GM12878 (cell line): ENCODE data around the gene ENSA. TPM values are rescaled to one million over a fixed set of nuclear protein-coding genes. Genes with fewer than 3 reads are reported as not detected.

Source experiments
- ATAC-seq: fragments of 200-7000 bp; cut with Tn5 transposase; 3 replicates; pipeline ENCODE4 v1.9.1; 2020; ENCODE audit warnings: mild to moderate bottlenecking, moderate library complexity
- BruUV-seq: library from RNA; stranded (reverse); fragments of 400-500 nt; replicated peaks from 2 replicates; lab custom pipeline; 2021; lab: Mats Ljungman, UMichigan
- CTCF ChIA-PET: fragments of 300-600 bp; sonication (Branson Sonifier 250); formaldehyde crosslinking; extraction: SDS; loops from one replicate; lab custom pipeline; 2021; ENCODE audit warnings: inconsistent platforms; lab: Yijun Ruan, JAX
- POLR2A ChIA-PET: fragments of 350-600 bp; formaldehyde crosslinking; extraction: SDS; loops from one replicate; lab custom pipeline; 2021; ENCODE audit warnings: inconsistent platforms; lab: Charles Lee
- RAD21 ChIA-PET: fragments of 300-600 bp; sonication (Branson Sonifier 250); formaldehyde crosslinking; loops from one replicate; lab custom pipeline; 2023; ENCODE audit warnings: antibody characterized with exemption; ENCODE audit not compliant: unreplicated experiment; lab: Charles Lee
- SMC1A ChIA-PET: fragments of 300-600 bp; sonication (Branson Sonifier 250); formaldehyde crosslinking; loops from one replicate; lab custom pipeline; 2023; ENCODE audit not compliant: unreplicated experiment, uncharacterized antibody; lab: Charles Lee
- DNase-seq: peaks from one replicate; pipeline ENCODE4 v3.0.0-alpha.2; 2011; ENCODE audit warnings: low read depth, low spot score
- FAIRE-seq: peaks from 3 replicates; lab custom pipeline; 2011; peaks lifted over from hg19 to GRCh38; lab: Jason Lieb, UNC
- H2AFZ ChIP-seq: 2 replicates; pipeline ENCODE4 v1.6.0; 2011; ENCODE audit warnings: low read depth, low read length, control low read depth; ENCODE audit not compliant: control insufficient read depth
- H3K27ac ChIP-seq: 2 replicates; pipeline ENCODE4 v1.5.1; 2011; ENCODE audit warnings: control low read depth; ENCODE audit not compliant: control insufficient read depth, insufficient read depth
- H3K27me3 ChIP-seq, 2 experiments: replicated peaks in 1 of 2; 2 replicates each; pipeline versions ENCODE4 v1.6.0 to v1.6.1; 2011; ENCODE audit warnings: low read length in 1 of 2; ENCODE audit not compliant: control insufficient read depth in 2 of 2, insufficient read depth in 2 of 2
- H3K36me3 ChIP-seq, 2 experiments: 2 replicates each; pipeline ENCODE4 v1.5.1; 2011; ENCODE audit warnings: low read length in 1 of 2; ENCODE audit not compliant: control insufficient read depth in 2 of 2, insufficient read depth in 2 of 2
- H3K4me1 ChIP-seq: 2 replicates; pipeline ENCODE4 v1.6.1; 2011; ENCODE audit warnings: mild to moderate bottlenecking, low read length, moderate library complexity, mixed read lengths; ENCODE audit not compliant: control insufficient read depth, insufficient read depth
- H3K4me2 ChIP-seq: 2 replicates; pipeline ENCODE4 v1.6.0; 2011; ENCODE audit warnings: control low read depth; ENCODE audit not compliant: control insufficient read depth, insufficient read depth
- H3K4me3 ChIP-seq: fragments of 200-600 bp; sonication (generic); 2 replicates; pipeline ENCODE4 v1.5.1; 2016
- H3K79me2 ChIP-seq: 2 replicates; pipeline ENCODE4 v1.6.0; 2011; ENCODE audit warnings: low read length; ENCODE audit not compliant: control insufficient read depth, insufficient read depth
- H3K9ac ChIP-seq: 2 replicates; pipeline ENCODE4 v1.8.0; 2011; ENCODE audit warnings: low read length, control low read depth, mixed read lengths; ENCODE audit not compliant: control insufficient read depth, insufficient read depth
- H3K9me3 ChIP-seq: replicated peaks from 3 replicates; pipeline ENCODE4 v1.5.1; 2011; ENCODE audit warnings: mild to moderate bottlenecking, low read length; ENCODE audit not compliant: control insufficient read depth, insufficient read depth
- H4K20me1 ChIP-seq: 2 replicates; pipeline ENCODE4 v1.6.0; 2011; ENCODE audit not compliant: control insufficient read depth, insufficient read depth
- BCL3 ChIP-seq: IDR thresholded peaks from 2 replicates; pipeline ENCODE4 v1.6.1; 2011; ENCODE audit warnings: borderline replicate concordance, low read depth, mild to moderate bottlenecking, moderate library complexity, low read length; ENCODE audit not compliant: insufficient read depth, poor library complexity, severe bottlenecking
- BMI1 ChIP-seq: fragments of 450-650 bp; IDR thresholded peaks from 2 replicates; pipeline ENCODE4 v1.6.1; 2016; ENCODE audit warnings: mild to moderate bottlenecking, moderate library complexity, borderline replicate concordance
- CREB1 ChIP-seq: IDR thresholded peaks from 2 replicates; pipeline ENCODE4 v1.6.1; 2012; ENCODE audit warnings: low read depth, mild to moderate bottlenecking, inconsistent platforms
- E2F8 ChIP-seq: fragments of 450-650 bp; IDR thresholded peaks from 2 replicates; pipeline ENCODE4 v1.6.1; 2018; ENCODE audit warnings: mild to moderate bottlenecking, low read depth, moderate library complexity; ENCODE audit not compliant: partially characterized antibody
- IKZF1 ChIP-seq: fragments of 450-650 bp; conservative IDR thresholded peaks from 2 replicates; pipeline ENCODE4 v1.6.1; 2017; ENCODE audit warnings: antibody characterized with exemption, mild to moderate bottlenecking
- NFYB ChIP-seq: IDR thresholded peaks from 2 replicates; pipeline ENCODE4 v1.6.1; 2011; ENCODE audit warnings: low read depth, mild to moderate bottlenecking, low read length, improper control_type of control experiment, moderate library complexity; ENCODE audit not compliant: insufficient read depth
- NKRF ChIP-seq: fragments of 450-650 bp; conservative IDR thresholded peaks from 2 replicates; pipeline ENCODE4 v1.6.1; 2017; ENCODE audit warnings: mild to moderate bottlenecking, moderate library complexity
- RBBP5 ChIP-seq: fragments of 200-600 bp; sonication (generic); conservative IDR thresholded peaks from 2 replicates; pipeline ENCODE4 v1.6.1; 2016
- SMARCA5 ChIP-seq: fragments of 450-650 bp; IDR thresholded peaks from 2 replicates; pipeline ENCODE4 v1.6.1; 2017; ENCODE audit warnings: mild to moderate bottlenecking
- SUPT20H ChIP-seq: IDR thresholded peaks from 2 replicates; pipeline ENCODE4 v1.6.1; 2011; ENCODE audit warnings: low read depth, mild to moderate bottlenecking, low read length, moderate library complexity, borderline replicate concordance; ENCODE audit not compliant: control insufficient read depth
- TCF3 ChIP-seq: IDR thresholded peaks from 2 replicates; pipeline ENCODE4 v1.6.1; 2012; ENCODE audit warnings: low read depth, mild to moderate bottlenecking, low read length, borderline replicate concordance; ENCODE audit not compliant: insufficient read depth
- WGBS: methylation state at CpG from one replicate; pipeline ENCODE4 v1.1.6; 2016; ENCODE audit warnings: low lambda C conversion rate; ENCODE audit not compliant: insufficient replicate concordance, insufficient coverage; ENCODE audit errors: missing lambda C conversion rate; 5-methylcytosine and 5-hydroxymethylcytosine counted together
- in situ Hi-C: fragments of 300-500 bp; cut with MboI; formaldehyde crosslinking; loops from 9 replicates; pipeline ENCODE4 v1.14.3; 2018; ENCODE audit warnings: mixed read lengths
- intact Hi-C: fragments of 100-400 bp; cut with micrococcal nuclease; formaldehyde crosslinking; loops from one replicate; pipeline ENCODE4 v1.14.2; 2022; ENCODE audit not compliant: unreplicated experiment
- polyA plus RNA-seq, 11 experiments: library from polyadenylated mRNA; depleted of rRNA in 4 of 11; unstranded in 6 of 11; stranded (reverse) in 5 of 11; fragments of >200 nt; fragmentation: Nextera tagmentation in 4 of 11; fragmentation: Illumina TruSeq in 1 of 11; extraction: Ambion mirVana in 4 of 11; extraction: Trizol in 1 of 11; gene quantifications; 1 replicate in 1 of 11; 2 replicates in 10 of 11; pipeline versions ENCODE4 v1.2.1 to v1.2.3, GENCODE V29; 2011 to 2016; ENCODE audit warnings: inconsistent platforms in 2 of 11, missing spikeins in 2 of 11, low read depth in 1 of 11
- total RNA-seq, 4 experiments: library from RNA; depleted of rRNA in 3 of 4; stranded (reverse); fragments of >200 nt in 3 of 4; fragmentation: Illumina TruSeq in 1 of 4; extraction: Trizol in 1 of 4; gene quantifications; 2 replicates each; pipeline versions ENCODE4 v1.2.1 to v1.2.3, GENCODE V29; 2013 to 2021

The ENSA gene
- total and polyA plus RNA-seq, 10 of the 15 experiments (the other 5 are each of a cell fraction or from before 2014, with no cell fraction given) = 56.1 to 605 (median 143) TPM

GRCh38 chr1:150627826-150628410 lies 1.5 kb downstream of the ENSA start:
- Histone ChIP-seq H3K4me3 (peak overlapping the region; percentile 81), H3K4me1 (peaks cover 14% of the 10 kb centered on the region), H3K36me3 (peaks cover 0 to 24% of the 10 kb centered on the region in 2 experiments), H3K4me2 (peak overlapping the region; percentile 91), H3K27ac (peak overlapping the region; percentile 97), H3K79me2 (peaks cover 36% of the 10 kb centered on the region), H2AFZ (no peak overlapping the region), H3K9me3 (no peaks in the 10 kb centered on the region), H4K20me1 (no peaks in the 10 kb centered on the region), H3K9ac (peak overlapping the region; percentile 91), H3K27me3 (no peaks in the 10 kb centered on the region)
- WGBS = 14% methylated on average over 5 of the region's 5 CpGs
- CTCF ChIA-PET = interaction anchor here (0.6 to 5.3 kb wide), 14 partner anchors 8 to 531 kb away, joined by 3 to 95 read pairs (median 4); partner anchors contain the start of gene MCL1
- in situ Hi-C loops = no loop called here
- no peak for FAIRE-seq
- intact Hi-C loops = loop anchor here (2.0 to 10.0 kb wide), 5 partner anchors 65 to 347 kb away; partner anchors contain the start of genes CERS2, CTSS, SETDB1 and TARS2
- TF ChIP-seq IKZF1 (no peak), SUPT20H (no peak), NKRF (no peak), RBBP5 (no peak), E2F8 (no peak), SMARCA5 (no peak), BCL3 (no peak), TCF3 (no peak), CREB1 (no peak), NFYB (no peak), BMI1 (no peak)
- no TSS peak for BruUV-seq
- DNase-seq = no peak
- no peak for ATAC-seq
- POLR2A ChIA-PET = interaction anchor here (0.5 to 3.4 kb wide), 12 partner anchors 8 to 441 kb away, joined by 3 to 41 read pairs (median 4); partner anchors contain the start of genes GOLPH3L, MCL1 and MINDY1
- RAD21 ChIA-PET = interaction anchor here (0.6 to 6.2 kb wide), 8 partner anchors 48 to 298 kb away, joined by 3 to 90 read pairs (median 5); partner anchors contain the start of genes GOLPH3L, MCL1 and SETDB1
- SMC1A ChIA-PET = interaction anchor here (0.8 to 5.6 kb wide), 12 partner anchors 9 to 297 kb away, joined by 3 to 61 read pairs (median 3); partner anchors contain the start of genes FALEC, GOLPH3L and MCL1
